ENCODE measurements around the gene AVL9.
"Not testable (repeated sequence)": the region's sequence is repeated elsewhere in the genome, so short reads cannot be mapped to it uniquely, and the experiment has no call there.

AVL9 gene

GRCh38 chr7:32496052-32496813, 944 bp downstream of the AVL9 start:
- no peak for DNase-seq

GRCh38 chr7:32499755-32500154, 4.5 kb downstream of the AVL9 start:
- DNase-seq, result not testable (repeated sequence)

GRCh38 chr7:32500216-32500615, 4.9 kb downstream of the AVL9 start:
- not testable (repeated sequence) for DNase-seq

- DNase-seq, result peak; percentile 54 to 83 (median 82)
Observed at GRCh38 chr7:32500922-32501341, 5.6 kb downstream of the AVL9 start.

GRCh38 chr7:32501522-32501921, 6.2 kb downstream of the AVL9 start:
- DNase-seq, result peak; percentile 8 to 53 (median 47)

GRCh38 chr7:32502728-32503127, 7.4 kb downstream of the AVL9 start:
- DNase-seq, result peak; percentile 44 to 64 (median 49)

- DNase-seq, result peak; percentile 72 to 81 (median 76)
Observed at GRCh38 chr7:32506266-32507054, 11.2 kb downstream of the AVL9 start.

GRCh38 chr7:32507414-32507813, 12.1 kb downstream of the AVL9 start:
- DNase-seq, result no peak

- no peak for DNase-seq
Observed at GRCh38 chr7:32511791-32512190, 16.5 kb downstream of the AVL9 start.

- DNase-seq, result no peak
Observed at GRCh38 chr7:32513210-32513609, 17.9 kb downstream of the AVL9 start.

GRCh38 chr7:32515890-32516550, 20.7 kb downstream of the AVL9 start:
- no peak for DNase-seq

GRCh38 chr7:32516551-32517100, 21.3 kb downstream of the AVL9 start:
- DNase-seq, result no peak

- peak in 2 of 3 donors; percentile 6 to 21 for DNase-seq
Observed at GRCh38 chr7:32518534-32519140, 23.3 kb downstream of the AVL9 start.

GRCh38 chr7:32519763-32520162, 24.5 kb downstream of the AVL9 start:
- no peak for DNase-seq

GRCh38 chr7:32522746-32523530, 27.6 kb downstream of the AVL9 start:
- DNase-seq, result no peak

GRCh38 chr7:32524631-32525030, 29.3 kb downstream of the AVL9 start:
- no peak for DNase-seq

GRCh38 chr7:32525839-32526238, 30.6 kb downstream of the AVL9 start:
- DNase-seq, result no peak

GRCh38 chr7:32531402-32531801, 36.1 kb downstream of the AVL9 start:
- no peak for DNase-seq

- DNase-seq, result no peak
Observed at GRCh38 chr7:32532086-32532485, 36.8 kb downstream of the AVL9 start.

- DNase-seq, result no peak
Observed at GRCh38 chr7:32532716-32533115, 37.4 kb downstream of the AVL9 start.

- DNase-seq, result no peak
Observed at GRCh38 chr7:32533276-32534029, 38.2 kb downstream of the AVL9 start.

Data from suppressor macrophage treated with lipopolysaccharide for 1 hour (primary cell).